HG02642 (cell line): ENCODE results near the gene LRIG1.

Experiments used
- ATAC-seq: cut with Tn5 transposase; IDR thresholded peaks from one replicate; pipeline ENCODE4 v1.9.1; 2021; ENCODE audit warnings: mild to moderate bottlenecking; ENCODE audit not compliant: unreplicated experiment, poor library complexity

LRIG1 gene, protein sequence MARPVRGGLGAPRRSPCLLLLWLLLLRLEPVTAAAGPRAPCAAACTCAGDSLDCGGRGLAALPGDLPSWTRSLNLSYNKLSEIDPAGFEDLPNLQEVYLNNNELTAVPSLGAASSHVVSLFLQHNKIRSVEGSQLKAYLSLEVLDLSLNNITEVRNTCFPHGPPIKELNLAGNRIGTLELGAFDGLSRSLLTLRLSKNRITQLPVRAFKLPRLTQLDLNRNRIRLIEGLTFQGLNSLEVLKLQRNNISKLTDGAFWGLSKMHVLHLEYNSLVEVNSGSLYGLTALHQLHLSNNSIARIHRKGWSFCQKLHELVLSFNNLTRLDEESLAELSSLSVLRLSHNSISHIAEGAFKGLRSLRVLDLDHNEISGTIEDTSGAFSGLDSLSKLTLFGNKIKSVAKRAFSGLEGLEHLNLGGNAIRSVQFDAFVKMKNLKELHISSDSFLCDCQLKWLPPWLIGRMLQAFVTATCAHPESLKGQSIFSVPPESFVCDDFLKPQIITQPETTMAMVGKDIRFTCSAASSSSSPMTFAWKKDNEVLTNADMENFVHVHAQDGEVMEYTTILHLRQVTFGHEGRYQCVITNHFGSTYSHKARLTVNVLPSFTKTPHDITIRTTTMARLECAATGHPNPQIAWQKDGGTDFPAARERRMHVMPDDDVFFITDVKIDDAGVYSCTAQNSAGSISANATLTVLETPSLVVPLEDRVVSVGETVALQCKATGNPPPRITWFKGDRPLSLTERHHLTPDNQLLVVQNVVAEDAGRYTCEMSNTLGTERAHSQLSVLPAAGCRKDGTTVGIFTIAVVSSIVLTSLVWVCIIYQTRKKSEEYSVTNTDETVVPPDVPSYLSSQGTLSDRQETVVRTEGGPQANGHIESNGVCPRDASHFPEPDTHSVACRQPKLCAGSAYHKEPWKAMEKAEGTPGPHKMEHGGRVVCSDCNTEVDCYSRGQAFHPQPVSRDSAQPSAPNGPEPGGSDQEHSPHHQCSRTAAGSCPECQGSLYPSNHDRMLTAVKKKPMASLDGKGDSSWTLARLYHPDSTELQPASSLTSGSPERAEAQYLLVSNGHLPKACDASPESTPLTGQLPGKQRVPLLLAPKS

DNA sequence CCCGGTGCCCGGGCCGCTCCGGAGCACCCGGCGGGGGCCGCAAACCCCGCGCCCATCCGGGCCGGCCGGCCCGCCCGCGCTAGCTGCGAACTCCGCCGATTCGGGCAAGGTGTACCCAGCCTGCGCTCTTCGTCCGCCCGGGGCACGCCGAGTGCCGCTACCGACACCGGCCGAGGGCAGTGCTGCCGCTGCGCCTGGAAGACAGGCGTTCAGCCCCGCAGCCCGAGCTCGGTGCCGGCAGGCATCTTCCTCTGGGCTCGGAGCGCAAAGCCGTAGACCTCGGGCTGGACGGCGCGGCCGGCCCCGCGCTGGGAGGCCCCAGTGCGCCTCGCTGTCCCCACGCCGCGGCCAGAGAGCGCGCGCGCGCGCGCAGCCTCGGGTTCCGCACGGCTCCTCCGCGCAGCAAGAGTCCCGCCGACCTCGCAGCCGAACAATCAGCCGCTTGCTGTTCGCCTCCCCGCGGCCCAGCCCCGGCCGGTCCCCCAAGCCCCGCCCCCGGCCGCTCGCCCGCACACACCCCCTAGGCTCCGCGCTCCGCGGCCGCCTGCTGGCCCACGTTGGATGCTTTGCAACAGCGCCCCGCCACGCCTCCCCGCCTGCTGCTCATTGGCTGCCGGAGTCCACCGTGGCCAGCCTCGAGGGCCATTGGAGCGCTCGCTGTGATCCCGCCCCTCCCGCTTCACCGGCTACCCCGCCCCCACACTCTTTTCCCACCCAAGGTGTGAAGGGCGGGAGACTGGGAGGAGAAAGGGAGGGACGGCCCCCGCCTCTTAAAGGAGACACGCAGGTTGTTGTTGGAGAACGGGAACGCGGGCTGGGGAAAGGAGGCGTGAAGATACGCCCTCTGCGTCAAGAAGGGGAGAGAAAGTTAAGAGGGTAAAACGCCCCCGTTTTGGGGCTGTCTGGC lies at the start of gene LRIG1:
TSS of gene LRIG1 (minus strand) at position 447 of the 907 bp plus-strand sequence. CDS start 615 bp downstream, outside the sequence.
- ATAC-seq, result peak; percentile 98

DNA sequence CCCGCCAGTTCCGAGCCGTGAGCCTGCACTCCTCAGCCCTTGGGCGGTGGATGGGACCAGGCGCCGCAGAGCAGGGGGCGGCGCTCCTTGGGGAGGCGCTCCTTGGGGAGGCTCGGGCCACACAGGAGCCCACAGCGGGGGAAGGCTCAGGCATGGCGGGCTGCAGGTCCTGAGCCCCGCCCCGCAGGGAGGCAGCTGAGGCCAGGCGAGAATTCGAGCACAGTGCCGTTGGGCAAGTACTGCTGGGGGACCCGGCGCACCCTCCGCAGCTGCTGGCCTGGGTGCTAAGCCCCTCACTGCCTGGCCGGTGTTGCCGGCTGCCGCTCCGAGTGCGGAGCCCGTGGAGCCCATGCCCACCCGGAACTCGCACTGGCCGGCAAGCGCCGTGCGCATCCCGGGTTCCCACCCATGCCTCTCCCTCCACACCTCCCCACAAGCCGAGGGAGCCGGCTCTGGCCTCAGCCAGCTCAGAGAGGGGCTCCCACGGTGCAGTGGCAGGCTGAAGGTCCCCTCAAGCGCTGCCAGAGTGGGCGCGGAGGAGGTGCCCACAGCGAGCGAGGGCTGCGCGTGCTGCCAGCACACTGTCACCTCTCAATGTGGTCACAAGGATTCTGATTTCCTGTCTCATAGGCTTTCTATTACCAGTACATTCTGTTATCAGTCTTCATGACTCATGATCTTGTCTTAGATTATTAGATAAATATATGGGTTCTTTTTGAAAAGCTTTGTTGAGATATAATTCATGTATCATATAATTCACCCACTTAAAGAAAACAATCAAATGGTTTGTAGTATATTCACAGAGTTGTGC lies 44.0 kb upstream of the LRIG1 start:
- ATAC-seq, result no peak

DNA sequence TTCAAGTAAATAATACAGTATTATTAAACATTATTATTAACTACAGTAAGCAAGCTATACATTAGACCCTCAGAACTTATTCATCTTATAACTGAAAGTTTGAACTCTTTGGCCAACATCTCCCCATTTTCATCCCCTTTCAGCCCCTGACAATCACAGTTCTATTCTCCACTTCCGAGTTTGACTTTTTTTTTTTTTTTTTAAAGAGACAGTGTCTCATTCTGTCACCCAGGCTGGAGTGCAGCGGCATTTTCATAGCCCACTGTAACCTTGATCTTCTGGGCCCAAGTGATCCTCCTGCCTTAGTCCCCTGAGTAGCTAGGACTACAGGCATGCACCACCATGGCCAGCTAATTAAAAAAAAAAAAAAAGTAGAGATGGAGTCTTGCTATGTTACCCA lies 41.3 kb upstream of the LRIG1 start:
- ATAC-seq, result no peak

DNA sequence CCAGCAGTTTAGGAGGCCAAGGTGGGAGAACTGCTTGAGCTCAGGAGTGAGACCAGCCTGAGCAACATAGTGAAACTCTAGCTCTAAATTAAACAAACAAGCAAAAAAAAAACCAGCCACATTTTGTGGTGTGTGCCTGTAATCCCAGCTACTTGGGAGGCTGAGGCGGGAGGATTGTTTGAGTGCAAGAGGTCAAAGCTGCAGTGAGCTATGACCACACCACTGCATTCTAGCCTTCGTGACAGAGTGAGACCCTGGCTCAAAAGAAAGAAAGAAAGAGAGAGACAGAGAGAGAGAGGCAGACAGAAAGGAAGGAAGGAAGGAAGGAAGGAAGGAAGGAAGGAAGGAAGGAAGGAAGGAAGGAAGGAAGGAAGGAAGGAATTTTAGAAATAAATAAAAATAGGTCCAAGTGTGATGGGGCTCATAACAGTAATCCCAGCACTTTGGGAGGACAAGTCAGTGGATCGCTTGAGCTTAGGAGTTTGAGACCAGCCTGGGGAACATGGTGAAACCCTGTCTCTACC lies 38.7 kb upstream of the LRIG1 start:
- ATAC-seq, result no peak

DNA sequence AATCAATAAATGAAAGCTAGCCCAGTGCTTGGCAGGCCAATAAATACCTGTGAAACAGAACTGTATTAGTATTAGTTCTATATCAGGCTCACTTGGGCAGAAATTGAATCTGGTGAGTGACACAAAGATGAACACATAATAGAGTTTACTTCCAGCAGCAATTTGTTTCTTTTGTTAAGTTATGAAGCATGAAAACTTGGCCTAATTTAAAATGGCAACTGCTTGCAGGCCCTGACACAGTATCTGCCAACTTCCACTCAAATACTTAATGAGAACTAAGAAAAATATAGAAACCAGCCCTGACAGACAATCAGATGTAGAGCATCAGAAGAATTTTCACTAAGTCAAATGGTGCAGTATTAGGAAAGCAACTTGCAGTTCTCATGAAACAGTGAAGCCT lies 37.6 kb upstream of the LRIG1 start:
- ATAC-seq, result no peak

DNA sequence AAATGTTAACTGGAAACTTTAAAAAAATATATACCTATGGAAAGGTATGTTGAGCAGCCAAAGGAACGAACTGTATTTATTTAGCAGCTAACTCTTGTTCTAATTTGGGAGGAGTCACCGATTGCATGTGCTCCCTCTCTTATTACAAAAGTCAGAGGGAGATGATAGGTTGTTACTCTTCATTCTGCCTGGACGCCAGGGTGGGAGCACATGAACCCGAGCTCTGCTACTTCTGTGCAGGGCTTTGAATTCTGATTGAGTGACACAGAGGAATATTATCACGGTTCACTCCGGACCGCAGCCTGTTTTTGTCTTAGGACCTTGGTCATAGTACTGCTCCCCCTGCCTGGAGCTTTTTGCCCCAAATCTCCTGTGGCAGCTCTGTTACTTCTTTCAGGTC lies 36.9 kb upstream of the LRIG1 start:
- ATAC-seq, result no peak

DNA sequence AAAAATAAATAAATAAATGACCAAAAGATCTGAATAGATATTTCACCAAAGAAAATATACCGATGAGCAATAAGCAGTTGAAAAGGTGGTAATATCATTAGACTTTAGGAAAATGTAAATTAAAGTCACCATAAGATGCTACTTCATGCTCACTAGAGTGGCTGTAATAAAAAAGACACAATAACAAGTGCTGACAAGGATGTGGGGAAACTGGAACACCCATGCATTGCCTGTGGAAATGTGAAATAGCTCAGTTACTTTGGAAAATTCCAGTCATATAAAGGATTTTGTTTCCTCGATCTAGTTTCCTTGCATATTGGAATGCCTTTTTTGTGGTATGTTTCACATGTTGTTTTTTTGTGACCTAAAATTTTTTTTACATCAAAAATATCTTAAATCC lies 36.0 kb upstream of the LRIG1 start:
- ATAC-seq, result no peak

DNA sequence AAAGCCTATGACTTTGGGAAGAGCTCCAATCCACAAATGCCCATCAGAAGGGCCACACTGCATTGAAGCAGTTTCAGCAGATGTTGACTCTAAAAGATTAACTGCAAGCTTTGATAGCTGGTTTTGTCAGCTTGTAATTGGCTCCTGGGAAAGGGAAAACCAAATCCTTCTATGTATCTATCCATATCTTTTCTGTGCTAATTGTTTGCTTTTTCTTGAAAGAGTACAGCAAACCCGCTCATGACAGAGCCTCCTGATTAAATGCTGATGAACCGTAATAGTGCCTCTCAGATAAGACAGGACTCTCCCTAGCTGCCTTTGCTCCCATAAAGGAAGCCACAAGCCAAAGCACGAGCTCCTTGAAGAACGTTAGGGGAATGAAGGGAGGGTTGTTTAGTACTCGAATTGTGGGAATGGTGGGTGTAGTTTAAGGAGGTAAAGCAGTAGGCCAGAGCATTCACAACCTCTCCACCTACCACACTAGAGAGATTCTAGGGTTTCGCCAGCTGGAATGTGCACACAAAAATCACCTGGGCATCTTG lies 33.6 kb upstream of the LRIG1 start:
- ATAC-seq, result no peak

DNA sequence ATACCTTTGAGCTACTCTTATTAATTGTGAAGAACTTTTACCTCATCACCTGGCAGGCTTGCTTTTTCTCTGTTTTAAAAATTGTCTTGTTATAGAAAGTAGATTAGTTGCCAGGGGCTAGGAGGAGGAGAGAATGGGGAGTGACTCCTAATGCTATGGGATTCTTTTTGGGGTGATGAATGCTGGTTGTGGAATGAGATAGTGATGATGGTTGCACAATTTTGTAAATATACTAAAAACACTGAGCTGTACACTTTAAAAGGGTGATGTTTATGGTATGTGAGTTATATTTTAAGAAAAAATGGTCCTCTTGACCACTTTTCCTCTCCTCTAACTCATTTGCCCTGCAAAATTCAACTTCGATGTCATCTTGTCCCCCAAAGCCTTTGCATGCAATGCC lies 31.8 kb upstream of the LRIG1 start:
- no peak for ATAC-seq

DNA sequence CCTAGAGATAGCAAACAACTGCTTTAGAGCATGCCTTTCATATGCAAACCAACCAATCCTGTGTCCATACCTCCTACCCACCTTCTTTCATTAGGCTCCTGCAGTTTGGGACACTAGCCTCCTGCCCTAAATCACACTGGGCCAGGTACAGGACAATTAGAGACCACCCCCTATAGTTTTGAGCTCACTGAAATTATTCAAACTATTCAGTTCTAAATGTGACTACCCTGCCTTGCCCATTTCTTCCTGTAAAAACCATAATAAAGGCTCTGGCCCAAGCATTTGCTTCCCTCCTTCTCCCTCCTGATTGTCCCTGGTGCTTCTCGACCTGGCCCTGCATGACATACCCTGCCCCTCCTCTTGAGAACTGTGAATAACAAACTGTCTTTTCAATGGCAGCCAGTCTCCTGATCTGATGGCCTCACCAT lies 31.4 kb upstream of the LRIG1 start:
- ATAC-seq, result no peak

DNA sequence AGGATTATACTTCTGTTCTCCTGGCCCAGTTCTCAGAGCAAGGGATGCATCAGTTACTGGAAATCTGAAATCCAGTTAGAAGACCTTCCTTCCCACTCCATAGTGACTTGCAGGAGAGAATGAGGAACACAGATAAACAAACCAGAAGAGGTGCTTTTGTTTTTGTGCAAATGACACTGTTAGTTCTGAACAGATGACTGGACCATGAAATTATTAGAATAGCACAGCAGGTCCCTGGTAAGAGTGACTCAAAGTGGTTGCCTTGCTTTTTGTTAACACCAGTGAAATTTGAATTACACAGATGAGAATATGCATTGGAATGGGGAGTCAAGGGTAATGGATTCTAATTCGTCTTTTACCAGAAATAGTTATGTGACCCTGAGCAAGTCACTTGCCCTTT lies 30.4 kb upstream of the LRIG1 start:
- no peak for ATAC-seq

DNA sequence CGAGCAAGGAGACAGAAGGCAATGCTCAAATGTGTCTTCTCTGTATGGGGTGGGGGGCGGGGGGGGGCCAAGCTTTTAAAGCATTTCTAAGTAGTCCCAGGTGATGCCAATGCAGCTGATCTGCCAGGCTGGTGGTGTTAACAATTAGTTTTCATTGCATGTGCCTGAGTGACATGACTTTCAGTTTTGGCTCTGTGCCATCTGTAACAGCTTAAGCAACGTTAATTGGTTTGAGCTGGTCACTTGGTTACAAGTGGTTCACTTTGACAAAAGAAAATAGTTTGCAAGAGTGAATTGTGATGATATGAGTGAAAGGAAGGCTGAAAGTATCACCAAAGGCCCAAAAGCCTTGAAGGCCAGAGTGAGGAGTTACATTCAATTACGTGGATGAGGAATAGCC lies 26.4 kb upstream of the LRIG1 start:
- no peak for ATAC-seq

DNA sequence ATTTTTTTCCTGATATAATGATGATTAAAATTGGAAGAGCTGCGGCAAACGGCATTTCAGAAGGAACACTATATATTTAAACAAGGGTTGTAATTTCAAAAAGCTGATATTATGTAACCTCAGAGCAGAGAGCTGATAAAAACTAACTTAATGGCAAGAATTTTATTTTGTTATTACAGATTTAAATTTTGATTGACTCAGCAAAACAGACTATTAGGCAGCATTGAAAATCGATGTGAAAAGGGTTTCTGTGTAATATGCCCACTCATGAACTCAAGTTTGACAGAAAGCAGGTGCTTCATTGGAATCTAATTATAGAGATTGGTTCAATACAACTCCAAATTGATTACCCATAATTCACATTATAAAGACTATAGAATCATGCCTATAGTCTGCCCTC lies 24.9 kb upstream of the LRIG1 start:
- no peak for ATAC-seq

DNA sequence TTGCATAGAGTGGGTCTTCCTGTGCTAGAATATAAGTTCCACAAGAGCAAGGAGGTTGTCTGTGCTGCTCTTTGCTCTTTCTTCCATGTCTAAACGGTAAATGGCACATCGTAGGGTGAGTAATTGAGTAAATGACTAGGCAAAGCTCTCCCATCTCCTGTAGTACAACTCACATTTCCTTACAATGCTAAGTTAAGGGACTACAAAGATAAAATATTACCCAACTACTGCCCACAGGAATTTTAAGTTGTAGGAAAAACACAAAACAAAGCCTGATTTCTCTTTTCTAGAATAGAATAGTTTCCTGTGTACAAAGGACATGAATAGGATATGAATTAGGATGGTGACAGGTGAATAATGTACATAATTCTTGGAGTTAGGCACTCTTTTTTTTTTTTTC lies 19.9 kb upstream of the LRIG1 start:
- no peak for ATAC-seq

DNA sequence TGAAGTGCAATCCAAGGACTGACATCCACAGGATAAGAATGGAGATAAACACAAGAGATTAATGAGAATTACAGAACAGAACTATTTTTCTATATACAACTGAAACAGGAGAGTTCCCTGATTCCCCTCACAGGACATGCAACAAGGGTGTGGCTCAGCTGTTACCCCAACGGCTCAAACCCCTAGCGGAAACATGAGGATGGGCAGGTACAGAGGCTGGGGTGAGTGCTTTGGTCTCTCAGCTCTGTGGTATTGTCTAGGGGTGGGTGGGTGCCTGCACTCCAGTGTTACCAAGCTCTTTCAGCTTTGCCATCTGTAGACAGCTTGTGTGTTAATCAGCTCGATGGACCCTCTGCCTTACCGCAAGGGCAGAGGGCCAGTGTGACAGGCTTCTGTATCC lies 17.8 kb upstream of the LRIG1 start:
- no peak for ATAC-seq

DNA sequence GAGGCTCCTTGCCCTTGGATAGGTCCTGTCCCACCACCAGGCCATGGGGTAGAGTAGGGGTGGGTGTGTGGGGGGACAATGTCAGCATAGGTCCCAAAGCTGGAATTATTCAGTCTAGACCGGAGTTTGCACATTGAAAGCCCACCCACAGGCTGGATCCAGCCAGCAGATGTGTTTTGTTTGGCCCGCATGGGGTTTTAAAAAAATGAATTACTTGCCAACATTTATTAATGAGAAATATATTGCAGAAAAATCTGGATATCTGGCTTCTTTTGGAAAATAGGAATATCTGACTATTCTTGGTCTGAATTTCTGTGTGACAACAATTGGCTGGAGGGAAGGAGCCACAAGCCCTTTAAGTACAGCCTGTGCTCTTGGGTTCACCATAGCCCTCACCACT lies 17.3 kb upstream of the LRIG1 start:
- ATAC-seq, result no peak

DNA sequence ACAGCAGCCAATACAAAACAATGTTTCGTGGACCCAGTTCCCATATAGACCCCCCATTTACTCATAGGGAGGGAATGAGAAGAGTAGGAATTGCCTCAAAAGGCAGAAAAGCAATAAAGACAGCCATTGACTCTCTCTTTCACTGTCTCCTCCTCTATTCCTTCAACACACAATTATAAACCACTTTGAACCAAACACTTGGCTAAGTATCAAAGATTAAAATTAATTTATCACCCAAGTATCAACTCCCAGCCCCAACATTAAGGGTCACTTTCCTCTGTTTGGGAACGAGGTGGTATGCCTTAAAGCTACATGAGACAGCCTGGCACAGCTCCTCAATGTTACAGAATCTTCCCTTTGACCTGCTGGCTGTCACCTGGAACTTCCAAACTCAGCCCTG lies 16.4 kb upstream of the LRIG1 start:
- no peak for ATAC-seq

DNA sequence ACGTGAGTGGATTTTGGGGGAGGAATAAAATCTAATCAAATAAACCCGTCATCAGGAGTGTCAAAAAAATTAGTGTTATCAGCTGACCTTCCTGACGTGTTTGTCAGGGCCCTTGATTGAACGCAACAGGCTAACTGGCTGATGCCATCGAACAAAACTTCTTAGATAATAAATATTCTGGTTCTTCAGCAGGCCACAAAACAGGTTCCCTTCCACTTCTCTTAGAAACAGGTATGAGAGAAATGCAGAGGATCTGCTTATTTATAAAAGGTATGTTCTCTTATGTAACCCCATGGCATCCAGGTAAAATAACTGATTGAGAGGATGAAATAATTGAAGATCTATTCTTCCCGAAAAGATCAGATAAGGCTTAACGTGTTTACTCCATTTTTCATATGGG lies 7.6 kb upstream of the LRIG1 start:
- ATAC-seq, result no peak
